Muscle layer of colon (tissue), 2 donors: ENCODE results near the gene MAGI2.
"Not testable (repeated sequence)": the region's sequence is repeated elsewhere in the genome, so short reads cannot be mapped to it uniquely, and the experiment has no call there.

Source experiments
- H3K27ac ChIP-seq: one replicate; pipeline ENCODE4 v1.7.0; 2013; ENCODE audit warnings: low read depth, mild to moderate bottlenecking, low read length, moderate library complexity
- H3K27me3 ChIP-seq, 2 donors: one replicate each; pipeline ENCODE4 v1.7.0; 2013; ENCODE audit warnings: low read length in 2 of 2, mild to moderate bottlenecking in 2 of 2; ENCODE audit not compliant: insufficient read depth in 2 of 2, control insufficient read depth in 1 of 2
- H3K36me3 ChIP-seq: one replicate; pipeline ENCODE4 v1.7.0; 2013; ENCODE audit warnings: mild to moderate bottlenecking, low read length; ENCODE audit not compliant: insufficient read depth
- H3K4me1 ChIP-seq: one replicate; pipeline ENCODE4 v1.7.0; 2013; ENCODE audit warnings: mild to moderate bottlenecking, low read length; ENCODE audit not compliant: insufficient read depth
- H3K4me3 ChIP-seq, 2 donors: one replicate each; pipeline ENCODE4 v1.7.0; 2013; ENCODE audit warnings: low read length in 2 of 2, low read depth in 1 of 2, mild to moderate bottlenecking in 1 of 2, moderate library complexity in 1 of 2
- H3K9ac ChIP-seq: one replicate; pipeline ENCODE4 v1.7.0; 2013; ENCODE audit warnings: low read length
- H3K9me3 ChIP-seq: one replicate; pipeline ENCODE4 v1.7.0; 2013; ENCODE audit warnings: mild to moderate bottlenecking, low read length
- donor health status: abdominal sarcoma.
- donor health status: Adenocarcinoma of cecum.

The MAGI2 gene

DNA sequence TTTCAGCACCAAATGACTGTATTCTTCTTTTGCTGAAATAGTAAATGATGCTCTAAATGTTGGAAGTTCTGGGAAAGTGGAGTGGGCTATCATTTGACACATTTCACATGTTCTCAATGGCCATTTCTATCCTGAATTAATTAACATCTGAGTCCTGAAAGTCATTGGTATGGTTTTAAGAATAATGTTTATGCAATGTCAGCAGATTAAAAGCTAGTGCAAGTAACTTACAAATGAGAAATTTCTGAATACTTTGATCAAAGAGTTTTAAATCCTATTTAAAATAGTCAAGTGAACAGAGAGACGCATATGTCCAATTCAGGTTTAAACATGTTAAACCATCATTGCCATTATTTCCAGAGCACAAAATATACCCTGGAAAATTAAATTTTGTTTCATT, 1146.8 kb downstream of the MAGI2 start:
- no peaks in the 10 kb centered on the region for H3K27me3 ChIP-seq
- H3K27ac ChIP-seq, result no peak overlapping the region
- H3K36me3 ChIP-seq, result no peaks in the 10 kb centered on the region
- no peak overlapping the region for H3K4me3 ChIP-seq
- H3K4me1 ChIP-seq, result no peaks in the 10 kb centered on the region
- no peak overlapping the region for H3K9ac ChIP-seq
- no peaks in the 10 kb centered on the region for H3K9me3 ChIP-seq

GRCh38 chr7:78301407-78301806, 1152.1 kb downstream of the MAGI2 start:
- Histone ChIP-seq H3K27ac (no peak overlapping the region), H3K9me3 (no peaks in the 10 kb centered on the region), H3K27me3 (no peaks in the 10 kb centered on the region), H3K36me3 (no peaks in the 10 kb centered on the region), H3K9ac (no peak overlapping the region), H3K4me1 (no peaks in the 10 kb centered on the region), H3K4me3 (no peak overlapping the region)

DNA sequence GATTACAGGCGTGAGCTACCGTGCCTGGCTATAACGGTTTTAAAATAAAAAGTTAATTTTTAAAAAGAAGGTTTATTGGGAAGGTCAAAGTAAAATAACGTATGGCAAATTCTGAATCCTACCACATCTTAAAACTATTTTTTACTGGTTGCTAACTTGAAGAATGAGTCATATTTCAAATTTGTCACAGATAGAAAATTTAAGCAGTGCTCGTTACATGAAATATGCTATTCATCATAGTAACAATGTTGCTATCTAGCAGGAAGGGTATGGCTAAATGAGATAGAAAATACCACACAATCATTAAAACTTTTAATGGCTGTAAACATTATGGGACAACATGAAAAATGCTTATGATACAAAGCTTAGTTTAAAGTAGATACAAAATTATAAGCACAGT, 1154.4 kb downstream of the MAGI2 start:
- H3K27me3 ChIP-seq, result no peaks in the 10 kb centered on the region
- H3K36me3 ChIP-seq, result no peaks in the 10 kb centered on the region
- no peak overlapping the region for H3K9ac ChIP-seq
- H3K27ac ChIP-seq, result no peak overlapping the region
- H3K4me3 ChIP-seq, result no peak overlapping the region
- H3K9me3 ChIP-seq, result no peaks in the 10 kb centered on the region
- no peaks in the 10 kb centered on the region for H3K4me1 ChIP-seq

DNA sequence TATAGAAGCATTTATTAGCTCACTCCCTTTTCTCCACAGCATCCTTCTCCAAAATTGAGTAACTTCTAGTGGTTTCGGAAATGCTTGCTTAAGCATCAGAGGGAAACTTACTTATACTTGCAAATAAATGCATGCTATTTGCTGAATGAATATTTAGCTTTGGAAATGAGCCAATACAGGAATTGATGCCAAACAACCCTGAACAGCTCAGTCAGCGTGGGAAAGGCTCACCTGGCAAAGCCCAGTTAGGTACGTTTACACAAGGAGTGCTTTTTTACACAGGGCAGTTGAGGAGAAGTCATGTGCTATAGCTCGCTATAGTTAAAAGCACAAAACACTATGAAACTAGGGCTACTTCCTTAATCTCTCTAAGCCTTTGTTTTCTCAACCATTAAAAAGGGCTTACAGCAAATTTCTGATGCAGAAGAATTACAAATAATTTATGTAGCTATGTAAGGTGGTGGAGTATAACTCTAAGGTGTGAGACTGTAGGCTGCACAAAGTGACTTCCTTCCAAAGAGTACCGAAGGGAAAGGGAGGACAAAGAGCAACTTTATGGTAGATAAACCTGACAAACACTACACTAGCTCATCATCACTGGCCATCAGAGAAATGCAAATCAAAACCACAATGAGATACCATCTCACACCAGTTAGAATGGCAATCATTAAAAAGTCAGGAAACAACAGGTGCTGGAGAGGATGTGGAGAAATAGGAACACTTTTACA, 1156.7 kb downstream of the MAGI2 start:
- H3K27me3 ChIP-seq, result no peaks in the 10 kb centered on the region
- no peak overlapping the region for H3K9ac ChIP-seq
- no peaks in the 10 kb centered on the region for H3K36me3 ChIP-seq
- no peak overlapping the region for H3K27ac ChIP-seq
- H3K4me1 ChIP-seq, result no peaks in the 10 kb centered on the region
- no peaks in the 10 kb centered on the region for H3K9me3 ChIP-seq
- H3K4me3 ChIP-seq, result no peak overlapping the region

DNA sequence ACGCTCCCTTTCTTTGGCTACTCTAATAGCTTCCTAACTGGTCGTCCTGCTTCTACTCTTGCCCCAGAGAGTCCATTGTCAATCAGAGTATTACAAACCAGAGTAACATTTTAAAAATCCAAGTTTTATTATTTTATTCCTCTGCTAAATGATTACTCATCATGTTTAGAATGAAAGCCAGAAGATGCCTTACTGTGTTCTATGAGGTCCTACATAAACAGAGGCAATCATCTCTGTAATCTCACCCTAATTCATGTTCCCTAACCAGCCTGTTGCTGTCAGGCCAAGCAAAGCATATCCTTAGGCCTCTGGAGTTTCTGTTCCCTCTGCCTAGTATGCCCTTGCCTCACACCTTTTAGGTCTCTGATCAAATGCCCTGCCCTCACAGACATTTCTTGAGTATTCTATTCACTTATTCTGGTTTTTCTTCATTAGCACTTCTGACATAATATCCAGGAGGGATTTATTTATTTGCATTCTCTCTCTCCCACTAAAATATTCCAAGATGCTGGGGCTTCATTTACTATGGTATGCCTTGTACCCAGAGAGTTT, 1157.3 kb downstream of the MAGI2 start:
- Histone ChIP-seq H3K4me3 (no peak overlapping the region), H3K9ac (no peak overlapping the region), H3K4me1 (no peaks in the 10 kb centered on the region), H3K27me3 (no peaks in the 10 kb centered on the region), H3K27ac (no peak overlapping the region), H3K9me3 (no peaks in the 10 kb centered on the region), H3K36me3 (no peaks in the 10 kb centered on the region)

DNA sequence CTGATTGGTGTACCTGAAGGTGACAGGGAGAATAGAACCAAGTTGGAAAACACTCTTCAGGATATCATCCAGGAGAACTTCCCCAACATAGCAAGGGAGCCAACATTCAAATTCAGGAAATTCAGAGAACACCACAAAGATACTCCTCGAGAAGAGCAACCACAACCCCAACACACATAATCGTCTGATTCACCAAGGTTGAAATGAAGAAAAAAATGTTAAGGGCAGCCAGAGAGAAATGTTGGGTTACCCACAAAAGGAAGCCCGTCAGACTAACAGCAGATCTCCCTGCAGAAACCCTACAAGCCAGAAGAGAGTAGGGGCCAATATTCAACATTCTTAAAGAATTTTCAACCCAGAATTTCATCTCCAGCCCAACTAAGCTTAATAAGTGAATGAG, 1164.0 kb downstream of the MAGI2 start:
- not testable (repeated sequence) for H3K9ac ChIP-seq, H3K27ac ChIP-seq, H3K4me3 ChIP-seq, H3K36me3 ChIP-seq, H3K9me3 ChIP-seq, H3K4me1 ChIP-seq, H3K27me3 ChIP-seq

- no peaks in the 10 kb centered on the region for H3K27me3 ChIP-seq
- no peaks in the 10 kb centered on the region for H3K4me1 ChIP-seq
- no peaks in the 10 kb centered on the region for H3K9me3 ChIP-seq
- no peak overlapping the region for H3K4me3 ChIP-seq
- no peaks in the 10 kb centered on the region for H3K36me3 ChIP-seq
- no peak overlapping the region for H3K9ac ChIP-seq
- H3K27ac ChIP-seq, result no peak overlapping the region
Measured at GRCh38 chr7:78284945-78285344, 1168.5 kb downstream of the MAGI2 start.

- no peaks in the 10 kb centered on the region for H3K36me3 ChIP-seq
Measured at GRCh38 chr7:78280276-78280675, 1173.2 kb downstream of the MAGI2 start.

DNA sequence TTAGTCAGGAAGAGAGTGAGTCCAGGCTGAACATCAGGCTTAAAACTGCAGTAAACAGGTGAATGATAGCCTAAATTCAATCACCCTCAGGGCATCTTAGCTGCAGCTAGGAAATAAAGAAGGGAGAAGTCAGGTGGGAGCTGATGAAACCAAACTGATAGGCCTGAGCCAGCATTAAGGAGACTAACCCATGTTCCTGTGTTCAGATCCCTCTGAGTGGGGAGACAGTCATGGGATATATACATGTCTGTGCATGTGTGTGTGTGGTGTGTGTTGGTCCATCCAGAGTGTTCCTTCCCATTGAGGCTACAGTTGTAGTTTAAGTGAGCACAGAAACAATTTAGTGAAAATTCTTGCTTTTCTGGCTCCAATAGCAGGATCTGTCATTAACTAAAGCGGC, 1174.0 kb downstream of the MAGI2 start:
- H3K27me3 ChIP-seq, result no peaks in the 10 kb centered on the region
- H3K4me1 ChIP-seq, result no peaks in the 10 kb centered on the region
- no peak overlapping the region for H3K9ac ChIP-seq
- no peak overlapping the region for H3K4me3 ChIP-seq
- H3K9me3 ChIP-seq, result no peaks in the 10 kb centered on the region
- no peak overlapping the region for H3K27ac ChIP-seq
- no peaks in the 10 kb centered on the region for H3K36me3 ChIP-seq

More at GRCh38 chr7:78280276-78280675, 1173.2 kb downstream of the MAGI2 start:
- Histone ChIP-seq H3K9ac (no peak overlapping the region), H3K9me3 (no peaks in the 10 kb centered on the region), H3K4me3 (no peak overlapping the region), H3K4me1 (no peaks in the 10 kb centered on the region), H3K27me3 (no peaks in the 10 kb centered on the region), H3K27ac (no peak overlapping the region)

DNA sequence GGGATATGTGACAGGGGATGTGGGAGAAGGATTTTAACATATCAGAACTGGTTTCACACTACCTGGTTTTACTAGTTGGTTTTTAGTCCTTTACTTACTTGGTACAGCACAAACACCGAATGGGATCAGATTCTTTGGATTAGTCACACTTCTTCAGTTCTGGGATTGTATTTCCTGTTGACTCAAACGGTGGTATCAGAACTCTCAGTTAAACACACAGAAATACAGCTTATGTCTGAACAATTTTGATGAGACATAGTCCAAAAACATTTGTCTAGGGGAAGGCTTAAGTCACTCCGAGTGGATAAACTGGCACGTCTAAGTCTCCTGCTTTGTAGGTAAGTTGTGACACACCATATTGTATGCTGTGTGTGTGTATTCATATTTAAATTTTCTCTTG, 1174.4 kb downstream of the MAGI2 start:
- H3K27me3 ChIP-seq, result no peaks in the 10 kb centered on the region
- no peaks in the 10 kb centered on the region for H3K36me3 ChIP-seq
- no peak overlapping the region for H3K4me3 ChIP-seq
- H3K9ac ChIP-seq, result no peak overlapping the region
- no peak overlapping the region for H3K27ac ChIP-seq
- no peaks in the 10 kb centered on the region for H3K4me1 ChIP-seq
- no peaks in the 10 kb centered on the region for H3K9me3 ChIP-seq

- Histone ChIP-seq H3K36me3 (no peaks in the 10 kb centered on the region), H3K4me1 (no peaks in the 10 kb centered on the region), H3K27me3 (no peaks in the 10 kb centered on the region), H3K9ac (no peak overlapping the region), H3K9me3 (no peaks in the 10 kb centered on the region), H3K27ac (no peak overlapping the region), H3K4me3 (no peak overlapping the region)
Measured at GRCh38 chr7:78267141-78267540, 1186.3 kb downstream of the MAGI2 start.

DNA sequence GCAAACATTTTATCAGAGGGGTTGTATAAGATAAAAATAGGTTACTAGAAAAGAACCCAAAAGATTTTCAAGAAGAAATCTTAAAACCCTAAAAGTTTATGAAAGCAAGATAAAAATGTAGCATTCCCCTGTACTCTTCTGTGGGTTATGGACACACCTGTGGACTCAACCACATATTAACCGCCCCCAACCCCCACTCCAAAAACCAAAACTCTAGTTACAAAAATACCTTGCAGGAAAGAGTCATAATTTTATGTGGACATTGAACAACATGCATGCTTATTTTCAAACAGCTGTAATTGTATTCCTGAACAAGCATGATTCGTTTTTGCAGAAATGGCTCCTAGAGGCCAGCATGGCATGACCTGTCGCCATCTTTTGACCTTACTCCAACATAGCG, 1188.0 kb downstream of the MAGI2 start:
- Histone ChIP-seq H3K36me3 (no peaks in the 10 kb centered on the region), H3K4me3 (no peak overlapping the region), H3K27ac (no peak overlapping the region)

More for the DNA sequence above, 1188.0 kb downstream of the MAGI2 start:
- H3K9me3 ChIP-seq, result no peaks in the 10 kb centered on the region
- no peak overlapping the region for H3K9ac ChIP-seq
- no peaks in the 10 kb centered on the region for H3K27me3 ChIP-seq
- no peaks in the 10 kb centered on the region for H3K4me1 ChIP-seq
